Keratinocyte (primary cell): ENCODE data around the gene CHP1. TPM values are rescaled to one million over a fixed set of nuclear protein-coding genes. Genes with fewer than 3 reads are reported as not detected.

ENCODE experiments used
- DNase-seq: peaks from one replicate; pipeline ENCODE4 v3.0.0-alpha.2; 2011; ENCODE audit warnings: low read depth, missing footprints, low spot score
- FAIRE-seq: peaks from 2 replicates; lab custom pipeline; 2011; peaks lifted over from hg19 to GRCh38; lab: Jason Lieb, UNC
- H2AFZ ChIP-seq: 2 replicates; pipeline ENCODE4 v1.6.0; 2012; ENCODE audit warnings: low read length, control low read depth, inconsistent platforms; ENCODE audit not compliant: control insufficient read depth
- H3K27ac ChIP-seq: 2 replicates; pipeline ENCODE4 v1.5.1; 2011; ENCODE audit warnings: low read length; ENCODE audit not compliant: control insufficient read depth, insufficient read depth
- H3K27me3 ChIP-seq: 3 replicates; pipeline ENCODE4 v1.6.0; 2011; ENCODE audit warnings: low read length; ENCODE audit not compliant: control insufficient read depth, insufficient read depth; ENCODE audit errors: extremely low read depth
- H3K36me3 ChIP-seq, 2 experiments: 2 replicates in 1 of 2; 3 replicates in 1 of 2; pipeline ENCODE4 v1.5.1; 2011; ENCODE audit warnings: low read length in 2 of 2, mild to moderate bottlenecking in 1 of 2; ENCODE audit not compliant: control insufficient read depth in 2 of 2, insufficient read depth in 2 of 2; ENCODE audit errors: extremely low read depth in 1 of 2
- H3K4me1 ChIP-seq: 3 replicates; pipeline ENCODE4 v1.5.1; 2011; ENCODE audit warnings: low read length; ENCODE audit not compliant: control insufficient read depth, insufficient read depth; ENCODE audit errors: extremely low read depth
- H3K4me2 ChIP-seq: 3 replicates; pipeline ENCODE4 v1.6.0; 2011; ENCODE audit warnings: low read depth, low read length; ENCODE audit not compliant: control insufficient read depth, insufficient read depth; ENCODE audit errors: extremely low read depth
- H3K4me3 ChIP-seq, 3 experiments: fragments of 200-600 bp in 1 of 3; sonication (generic) in 1 of 3; 2 replicates in 2 of 3; 3 replicates in 1 of 3; pipeline ENCODE4 v1.5.1; 2011 to 2016; ENCODE audit warnings: low read length in 3 of 3, mild to moderate bottlenecking in 3 of 3, control low read depth in 2 of 3, inconsistent platforms in 1 of 3, low read depth in 1 of 3, mixed read lengths in 1 of 3, mixed run types in 1 of 3, moderate library complexity in 1 of 3; ENCODE audit not compliant: control insufficient read depth in 2 of 3, insufficient read depth in 2 of 3; ENCODE audit errors: extremely low read depth in 1 of 3
- H3K79me2 ChIP-seq: 2 replicates; pipeline ENCODE4 v1.6.0; 2012; ENCODE audit warnings: low read length; ENCODE audit not compliant: control insufficient read depth, insufficient read depth
- H3K9ac ChIP-seq: 3 replicates; pipeline ENCODE4 v1.6.0; 2011; ENCODE audit warnings: low read length; ENCODE audit not compliant: control insufficient read depth, insufficient read depth; ENCODE audit errors: extremely low read depth
- H3K9me1 ChIP-seq: 3 replicates; pipeline ENCODE4 v1.6.0; 2011; ENCODE audit warnings: low read length; ENCODE audit not compliant: control insufficient read depth, insufficient read depth; ENCODE audit errors: extremely low read depth
- H3K9me3 ChIP-seq: 2 replicates; pipeline ENCODE4 v1.5.1; 2012; ENCODE audit warnings: low read depth, low read length; ENCODE audit not compliant: control insufficient read depth
- H4K20me1 ChIP-seq: 3 replicates; pipeline ENCODE4 v1.6.0; 2011; ENCODE audit warnings: low read length; ENCODE audit not compliant: control insufficient read depth, insufficient read depth; ENCODE audit errors: extremely low read depth
- EZH2 ChIP-seq: IDR thresholded peaks from one replicate; pipeline ENCODE4 v1.6.1; 2012; ENCODE audit warnings: inconsistent platforms, mild to moderate bottlenecking, low read length, moderate library complexity
- dilution Hi-C: fragments of 300-500 bp; cut with MboI; formaldehyde crosslinking; loops from one replicate; pipeline ENCODE4 v1.7.0; 2020; ENCODE audit warnings: low sequenced_read_pairs; ENCODE audit not compliant: extremely low pct_ligation_motif_present
- polyA plus RNA-seq, 5 experiments: library from polyadenylated mRNA; depleted of rRNA in 3 of 5; stranded (reverse) in 3 of 5; stranded (forward) in 1 of 5; unstranded in 1 of 5; fragments of >200 nt; gene quantifications; 1 replicate in 1 of 5; 2 replicates in 3 of 5; 3 replicates in 1 of 5; pipeline versions ENCODE4 v1.2.1 to v1.2.3, GENCODE V29; 2011 to 2012; ENCODE audit warnings: missing spikeins in 2 of 5, low read depth in 1 of 5, low replicate concordance in 1 of 5
- TF ChIP-seq, protein P1 (sequence below), 3 experiments: IDR thresholded peaks in 1 of 3; conservative IDR thresholded peaks in 1 of 3; optimal IDR thresholded peaks in 1 of 3; 2 replicates in 2 of 3; 3 replicates in 1 of 3; pipeline versions ENCODE3 to v1.5.1; 2011; ENCODE audit warnings: low read length in 3 of 3, mild to moderate bottlenecking in 3 of 3, moderate library complexity in 2 of 3, control low read depth in 1 of 3, inconsistent platforms in 1 of 3; ENCODE audit not compliant: insufficient read depth in 2 of 3; ENCODE audit errors: extremely low read depth in 1 of 3

Gene CHP1
- polyA plus RNA-seq, 1 donor (not counting 4 experiments of a cell fraction or from before 2014, with no cell fraction given) = 98.5 TPM

DNA sequence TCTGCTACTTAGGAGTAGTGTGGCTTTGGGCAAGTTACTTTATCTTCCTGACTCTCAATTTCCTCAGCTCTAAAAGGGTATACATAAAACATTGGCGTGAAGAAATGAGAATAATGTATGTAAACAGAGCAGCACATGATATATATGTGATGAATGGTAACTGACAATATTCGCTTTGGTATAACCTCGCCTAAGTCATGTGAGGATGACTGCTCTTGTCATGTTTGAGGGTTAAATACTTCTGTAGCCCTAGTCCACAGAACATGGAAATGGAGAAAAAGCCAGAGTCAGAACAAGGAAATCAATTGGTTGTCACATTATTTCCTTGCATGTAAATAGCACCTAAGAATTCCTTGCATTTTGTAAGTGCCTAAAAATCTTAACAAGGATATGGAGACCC lies 25.0 kb downstream of the CHP1 start:
- peaks cover 7% of the 10 kb centered on the region for H3K4me1 ChIP-seq
- TF ChIP-seq, protein P1, sequence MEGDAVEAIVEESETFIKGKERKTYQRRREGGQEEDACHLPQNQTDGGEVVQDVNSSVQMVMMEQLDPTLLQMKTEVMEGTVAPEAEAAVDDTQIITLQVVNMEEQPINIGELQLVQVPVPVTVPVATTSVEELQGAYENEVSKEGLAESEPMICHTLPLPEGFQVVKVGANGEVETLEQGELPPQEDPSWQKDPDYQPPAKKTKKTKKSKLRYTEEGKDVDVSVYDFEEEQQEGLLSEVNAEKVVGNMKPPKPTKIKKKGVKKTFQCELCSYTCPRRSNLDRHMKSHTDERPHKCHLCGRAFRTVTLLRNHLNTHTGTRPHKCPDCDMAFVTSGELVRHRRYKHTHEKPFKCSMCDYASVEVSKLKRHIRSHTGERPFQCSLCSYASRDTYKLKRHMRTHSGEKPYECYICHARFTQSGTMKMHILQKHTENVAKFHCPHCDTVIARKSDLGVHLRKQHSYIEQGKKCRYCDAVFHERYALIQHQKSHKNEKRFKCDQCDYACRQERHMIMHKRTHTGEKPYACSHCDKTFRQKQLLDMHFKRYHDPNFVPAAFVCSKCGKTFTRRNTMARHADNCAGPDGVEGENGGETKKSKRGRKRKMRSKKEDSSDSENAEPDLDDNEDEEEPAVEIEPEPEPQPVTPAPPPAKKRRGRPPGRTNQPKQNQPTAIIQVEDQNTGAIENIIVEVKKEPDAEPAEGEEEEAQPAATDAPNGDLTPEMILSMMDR (optimal IDR thresholded peaks at IDR 0.05 in 1 of 3, IDR thresholded peaks at IDR 0.05 in 1 of 3, conservative IDR thresholded peaks at IDR 0.05 in 1 of 3; ENCODE audit: extremely low read depth in 1 of 3, insufficient read depth in 2 of 3, low read length in 3 of 3) = no peak
- TF ChIP-seq EZH2 = no peak
- FAIRE-seq = no peak
- H3K36me3 ChIP-seq = peaks cover 17 to 19% of the 10 kb centered on the region in 2 experiments
- dilution Hi-C loops = no loop called here
- H3K9ac ChIP-seq = no peak overlapping the region
- H3K9me3 ChIP-seq = no peaks in the 10 kb centered on the region
- no peak overlapping the region for H3K27ac ChIP-seq
- no peak overlapping the region for H3K4me2 ChIP-seq
- H3K27me3 ChIP-seq = no peaks in the 10 kb centered on the region
- no peak for DNase-seq
- no peaks in the 10 kb centered on the region for H4K20me1 ChIP-seq
- H3K79me2 ChIP-seq = peaks cover 3% of the 10 kb centered on the region
- no peaks in the 10 kb centered on the region for H3K9me1 ChIP-seq
- H2AFZ ChIP-seq = no peak overlapping the region
- H3K4me3 ChIP-seq = no peak overlapping the region

DNA sequence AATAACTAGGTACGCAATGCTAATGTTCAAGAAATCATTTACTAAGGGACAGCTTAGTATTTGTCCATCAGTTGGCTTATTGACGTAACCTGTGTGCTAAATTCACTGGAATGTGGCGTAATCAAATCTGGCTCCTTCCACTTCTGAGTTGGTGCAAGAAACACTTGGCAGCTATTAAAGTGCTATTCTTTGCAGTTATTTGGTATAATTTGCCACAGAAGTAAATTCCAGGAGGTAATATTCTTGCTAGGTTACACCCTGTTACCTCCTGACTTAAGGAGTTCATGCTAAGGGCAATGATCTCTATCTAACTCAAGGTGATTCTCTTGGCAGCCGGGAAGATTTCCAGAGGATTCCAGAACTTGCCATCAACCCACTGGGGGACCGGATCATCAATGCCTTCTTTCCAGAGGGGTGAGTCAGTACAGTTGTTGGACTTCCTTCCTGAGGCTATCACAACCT lies 25.5 kb downstream of the CHP1 start:
- DNase-seq = no peak
- Histone ChIP-seq H3K4me2 (no peak overlapping the region), H3K9me3 (no peaks in the 10 kb centered on the region), H3K9me1 (no peaks in the 10 kb centered on the region), H3K27me3 (no peaks in the 10 kb centered on the region), H3K9ac (no peak overlapping the region), H3K4me1 (peaks cover 7% of the 10 kb centered on the region), H4K20me1 (no peaks in the 10 kb centered on the region), H3K4me3 (no peak overlapping the region), H3K27ac (no peak overlapping the region), H3K79me2 (peaks cover 2% of the 10 kb centered on the region), H2AFZ (no peak overlapping the region), H3K36me3 (peaks cover 17 to 19% of the 10 kb centered on the region in 2 experiments)
- TF ChIP-seq, protein P1 (optimal IDR thresholded peaks at IDR 0.05 in 1 of 3, IDR thresholded peaks at IDR 0.05 in 1 of 3, conservative IDR thresholded peaks at IDR 0.05 in 1 of 3; ENCODE audit: extremely low read depth in 1 of 3, insufficient read depth in 2 of 3, low read length in 3 of 3) = no peak
- TF ChIP-seq EZH2 = no peak
- FAIRE-seq = peak; percentile 49
- dilution Hi-C loops = no loop called here
